K562 (cell line): ENCODE results near the gene JSRP1. TPM values are rescaled to one million over a fixed set of nuclear protein-coding genes. Genes with fewer than 3 reads are reported as not detected.

Experiments used
- ATAC-seq: fragments of 200-7000 bp; cut with Tn5 transposase; 3 replicates; pipeline ENCODE4 v1.9.1; 2020; ENCODE audit warnings: moderate library complexity
- BruUV-seq: library from RNA; stranded (reverse); fragments of 400-500 nt; replicated peaks from 2 replicates; lab custom pipeline; 2021; lab: Mats Ljungman, UMichigan
- CTCF ChIA-PET: fragments of 300-600 bp; formaldehyde crosslinking; extraction: SDS; loops from one replicate; lab custom pipeline; 2021; ENCODE audit warnings: low intra/inter-chr PET ratio; lab: Yijun Ruan, JAX
- POLR2A ChIA-PET: fragments of 300-600, 350-650 bp; sonication (Branson Sonifier 250); formaldehyde crosslinking; extraction: SDS; loops from one replicate; lab custom pipeline; 2021; ENCODE audit warnings: antibody characterized with exemption, inconsistent platforms; lab: Yijun Ruan, JAX
- DNase-seq, 4 experiments: peaks; one replicate each; pipeline versions ENCODE4 v3.0.0 to v3.0.0-alpha.2; 2011 to 2018; ENCODE audit warnings: low spot score in 3 of 4, mixed read lengths in 3 of 4; ENCODE audit errors: extremely low read depth in 1 of 4
- FAIRE-seq: peaks from 2 replicates; lab custom pipeline; 2011; peaks lifted over from hg19 to GRCh38; lab: Jason Lieb, UNC
- H2AFZ ChIP-seq: 2 replicates; pipeline ENCODE4 v1.6.0; 2011; ENCODE audit warnings: low read depth, low read length, control low read depth, inconsistent platforms
- H3K27ac ChIP-seq: fragments of 200-600 bp; 3 replicates; pipeline ENCODE4 v1.8.0; 2011; ENCODE audit warnings: low read depth, mild to moderate bottlenecking, control low read depth, inconsistent platforms, low read length, moderate library complexity, mixed read lengths; ENCODE audit errors: extremely low read depth
- H3K27me3 ChIP-seq, 2 experiments: fragments of 300-600 bp in 1 of 2; 2 replicates in 1 of 2; 3 replicates in 1 of 2; pipeline versions ENCODE4 v1.6.0 to v1.8.0; 2011; ENCODE audit warnings: inconsistent platforms in 2 of 2, low read length in 2 of 2, mild to moderate bottlenecking in 1 of 2, mixed read lengths in 1 of 2, moderate library complexity in 1 of 2; ENCODE audit not compliant: control insufficient read depth in 2 of 2, insufficient read depth in 2 of 2
- H3K36me3 ChIP-seq: fragments of 300-600 bp; 3 replicates; pipeline ENCODE4 v1.8.0; 2011; ENCODE audit warnings: mild to moderate bottlenecking, low read length, inconsistent platforms; ENCODE audit not compliant: control insufficient read depth, insufficient read depth
- H3K4me1 ChIP-seq, 2 experiments: fragments of 200-600 bp in 1 of 2; replicated peaks in 1 of 2; 2 replicates in 1 of 2; 3 replicates in 1 of 2; pipeline versions ENCODE4 v1.5.1 to v1.8.0; 2011; ENCODE audit warnings: inconsistent platforms in 2 of 2, low read length in 2 of 2, mild to moderate bottlenecking in 1 of 2, mixed read lengths in 1 of 2, moderate library complexity in 1 of 2; ENCODE audit not compliant: control insufficient read depth in 2 of 2, insufficient read depth in 2 of 2
- H3K4me2 ChIP-seq: 2 replicates; pipeline ENCODE4 v1.6.1; 2011; ENCODE audit warnings: low read length, control low read depth, inconsistent platforms, mixed read lengths; ENCODE audit not compliant: insufficient read depth
- H3K4me3 ChIP-seq: fragments of 200-600 bp; sonication (generic), shearing (Covaris generic); 2 replicates; pipeline ENCODE4 v1.5.1; 2016; ENCODE audit warnings: control low read depth, inconsistent platforms
- H3K79me2 ChIP-seq: fragments of 200-600 bp; 3 replicates; pipeline ENCODE4 v1.8.0; 2011; ENCODE audit warnings: low read length, inconsistent platforms; ENCODE audit not compliant: control insufficient read depth, insufficient read depth
- H3K9ac ChIP-seq, 2 experiments: 2 replicates each; pipeline versions ENCODE4 v1.6.0 to v1.6.1; 2011; ENCODE audit warnings: low read depth in 2 of 2, low read length in 2 of 2, control low read depth in 1 of 2, inconsistent platforms in 1 of 2, mild to moderate bottlenecking in 1 of 2, mixed read lengths in 1 of 2; ENCODE audit not compliant: insufficient read depth in 1 of 2
- H3K9me1 ChIP-seq: one replicate; pipeline ENCODE4 v1.6.0; 2011; ENCODE audit warnings: inconsistent platforms, mild to moderate bottlenecking, low read length, moderate library complexity; ENCODE audit not compliant: control insufficient read depth, insufficient read depth
- H3K9me3 ChIP-seq: replicated peaks from 2 replicates; pipeline ENCODE4 v1.5.1; 2011; ENCODE audit warnings: low read depth, low read length, inconsistent platforms; ENCODE audit not compliant: control insufficient read depth, insufficient read depth
- H4K20me1 ChIP-seq: replicated peaks from 2 replicates; pipeline ENCODE4 v1.6.1; 2011; ENCODE audit warnings: low read length, inconsistent platforms, mixed read lengths; ENCODE audit not compliant: control insufficient read depth, insufficient read depth
- C11orf30 ChIP-seq: fragments of 450-650 bp; IDR thresholded peaks from 2 replicates; pipeline ENCODE4 v1.6.1; 2016; ENCODE audit warnings: low read depth, mild to moderate bottlenecking
- CBFB ChIP-seq: sonication (generic); formaldehyde crosslinking; IDR thresholded peaks from 2 replicates; pipeline ENCODE4 v1.4.0; 2020; ENCODE audit warnings: mild to moderate bottlenecking, missing genetic modification reagents
- KDM1A ChIP-seq, 2 experiments: fragments of 450-650 bp; IDR thresholded peaks; 2 replicates each; pipeline ENCODE4 v1.6.1; 2016; ENCODE audit warnings: mild to moderate bottlenecking in 2 of 2
- MCM3 ChIP-seq: fragments of 450-650 bp; IDR thresholded peaks from 2 replicates; pipeline ENCODE4 v1.6.1; 2016
- MXD1 ChIP-seq: fragments of 250-450 bp; sonication (Bioruptor Pico); IDR thresholded peaks from 2 replicates; pipeline ENCODE4 v1.8.0; 2021; ENCODE audit warnings: borderline replicate concordance, mild to moderate bottlenecking, moderate library complexity; ENCODE audit not compliant: poor library complexity, severe bottlenecking
- RERE ChIP-seq: sonication (generic); formaldehyde crosslinking; IDR thresholded peaks from 2 replicates; pipeline ENCODE4 v1.8.0; 2023; ENCODE audit warnings: missing genetic modification reagents, mild to moderate bottlenecking, borderline replicate concordance
- RUNX1 ChIP-seq: sonication (generic); IDR thresholded peaks from 2 replicates; pipeline ENCODE4 v1.6.1; 2016; ENCODE audit warnings: antibody characterized with exemption, low read depth
- SREBF2 ChIP-seq: sonication (generic); formaldehyde crosslinking; IDR thresholded peaks from 2 replicates; pipeline ENCODE4 v1.4.0; 2020; ENCODE audit warnings: mild to moderate bottlenecking, missing genetic modification reagents
- TAF15 ChIP-seq: fragments of 200-400 bp; formaldehyde crosslinking; IDR thresholded peaks from 2 replicates; pipeline ENCODE4 v1.6.1; 2017; ENCODE audit warnings: mild to moderate bottlenecking, low read depth, low read length, moderate library complexity
- TAF7 ChIP-seq: fragments of 450-650 bp; IDR thresholded peaks from 2 replicates; pipeline ENCODE4 v1.6.1; 2016; ENCODE audit warnings: missing genetic modification characterization, missing compliant biosample characterization
- WHSC1 ChIP-seq: IDR thresholded peaks from one replicate; pipeline ENCODE4 v1.6.1; 2012; ENCODE audit warnings: low read length, control low read depth, inconsistent platforms
- ZNF12 ChIP-seq: sonication (generic); formaldehyde crosslinking; IDR thresholded peaks from 2 replicates; pipeline ENCODE4 v1.4.0; 2020; ENCODE audit warnings: mild to moderate bottlenecking, missing genetic modification reagents
- ZNF165 ChIP-seq: fragments of 250-450 bp; sonication (Bioruptor Pico); IDR thresholded peaks from 2 replicates; pipeline ENCODE4 v1.4.0; 2020; ENCODE audit warnings: borderline replicate concordance
- ZNF740 ChIP-seq, 3 experiments: fragments of 200-800 bp in 1 of 3; sonication (Bioruptor generic) in 1 of 3; sonication (generic) in 1 of 3; formaldehyde crosslinking in 1 of 3; IDR thresholded peaks; 2 replicates each; pipeline versions ENCODE4 v1.6.1 to v1.8.0; 2016 to 2022; ENCODE audit warnings: mild to moderate bottlenecking in 2 of 3, missing compliant biosample characterization in 2 of 3, missing genetic modification characterization in 2 of 3, missing genetic modification reagents in 1 of 3
- WGBS: fragments of 100-300 bp; shearing (Covaris generic); methylation state at CpG from one replicate; pipeline ENCODE4 v1.1.6; 2016; ENCODE audit warnings: low coverage, mixed read lengths; ENCODE audit not compliant: insufficient coverage; ENCODE audit errors: missing lambda C conversion rate; 5-methylcytosine and 5-hydroxymethylcytosine counted together
- in situ Hi-C: fragments of 300-500 bp; cut with MboI; formaldehyde crosslinking; loops from 4 replicates; pipeline ENCODE4 v1.15.0; 2018; ENCODE audit warnings: inconsistent platforms, mixed read lengths
- intact Hi-C: fragments of 100-400 bp; cut with micrococcal nuclease; formaldehyde crosslinking; loops from 2 replicates; pipeline ENCODE4 v1.14.2; 2022
- polyA plus RNA-seq, 8 experiments: library from polyadenylated mRNA; depleted of rRNA in 4 of 8; stranded (reverse) in 5 of 8; unstranded in 3 of 8; fragments of >200 nt; fragmentation: Nextera tagmentation in 2 of 8; fragmentation: Illumina TruSeq in 1 of 8; extraction: Ambion mirVana in 2 of 8; extraction: Trizol in 1 of 8; gene quantifications; 2 replicates each; pipeline versions ENCODE4 v1.2.1 to v1.2.3, GENCODE V29; 2011 to 2014; ENCODE audit warnings: inconsistent platforms in 1 of 8, missing spikeins in 1 of 8
- total RNA-seq, 7 experiments: library from RNA; depleted of rRNA in 6 of 7; stranded (reverse); fragments of >200 nt in 6 of 7; fragmentation: Illumina TruSeq in 2 of 7; extraction: Trizol in 2 of 7; gene quantifications; 2 replicates each; pipeline versions ENCODE4 v1.2.1 to v1.2.3, GENCODE V29; 2011 to 2021; ENCODE audit warnings: low replicate concordance in 1 of 7

Gene JSRP1
- total and polyA plus RNA-seq, 9 of the 15 experiments (the other 6 are each of a cell fraction or from before 2014, with no cell fraction given) = 0.08 to 1.2 (median 0.51) TPM; not detected in 4

- intact Hi-C loops (loop anchor here (1.0 to 2.0 kb wide), 4 partner anchors 26 to 155 kb away; no protein-coding TSS in a partner anchor), in situ Hi-C loops (loop anchor here (5.0 to 10.0 kb wide), 3 partner anchors 36 to 161 kb away; no protein-coding TSS in a partner anchor)
- POLR2A ChIA-PET = interaction anchor here (0.6 to 4.8 kb wide), 12 partner anchors 10 to 649 kb away, joined by 3 to 86 read pairs (median 4); no protein-coding TSS in a partner anchor
- H3K36me3 ChIP-seq = peaks cover 57% of the 10 kb centered on the region; the same call in 2 of the 3 replicates
- DNase-seq = peak; percentile 95 to 98 (median 98)
- no peaks in the 10 kb centered on the region for H3K27me3 ChIP-seq
- peak within 1 kb of the TSS; percentile 94 for H3K4me2 ChIP-seq
- H3K4me1 ChIP-seq = peaks cover 28 to 71% of the 10 kb centered on the region in 2 experiments
- peak within 1 kb of the TSS; percentile 90 to 98 for H3K9ac ChIP-seq
- peaks cover 48% of the 10 kb centered on the region for H4K20me1 ChIP-seq
- peak within 1 kb of the TSS; percentile 97 for H3K4me3 ChIP-seq
- FAIRE-seq = peak; percentile 94
- peaks cover 88% of the 10 kb centered on the region for H3K79me2 ChIP-seq
- H3K9me1 ChIP-seq = peaks cover 17% of the 10 kb centered on the region
- ATAC-seq = peak; percentile 83
- 2% methylated on average over 49 of the region's 80 CpGs for WGBS
- no TSS peak for BruUV-seq
- no peaks in the 10 kb centered on the region for H3K9me3 ChIP-seq
- CTCF ChIA-PET = interaction anchor here (0.6 to 1.5 kb wide), 6 partner anchors 28 to 375 kb away, joined by 3 to 6 read pairs (median 4); no protein-coding TSS in a partner anchor
- peak within 1 kb of the TSS; percentile 99 for H2AFZ ChIP-seq
- H3K27ac ChIP-seq = peak within 1 kb of the TSS; percentile 98
- TF ChIP-seq TAF15 = no peak
- TF ChIP-seq RUNX1 = no peak
- no peak for TF ChIP-seq KDM1A (IDR thresholded peaks at IDR 0.05)
- TF ChIP-seq WHSC1 = no peak
- TF ChIP-seq CBFB (CRISPR knock-in tag) = no peak; the same call in 1 of the 2 replicates
- TF ChIP-seq C11orf30 = peak; percentile 72
- no peak for TF ChIP-seq MXD1 (CRISPR knock-in tag)
- TF ChIP-seq SREBF2 (CRISPR knock-in tag) = no peak
- peak; percentile 24; the same call in 1 of the 2 replicates for TF ChIP-seq TAF7 (tag)
- TF ChIP-seq RERE (CRISPR knock-in tag) = no peak; the same call in 1 of the 2 replicates
- TF ChIP-seq ZNF740 (CRISPR knock-in tag; IDR thresholded peaks at IDR 0.05) = no peak
- TF ChIP-seq ZNF740 (tag; IDR thresholded peaks at IDR 0.05) = no peak
- TF ChIP-seq ZNF12 (CRISPR knock-in tag) = no peak
- no peak for TF ChIP-seq ZNF165
- TF ChIP-seq MCM3 = no peak
Observed at GRCh38 chr19:2236314-2237050, 19.7 kb downstream of the JSRP1 start, which contains the start of the genes PLEKHJ1 and SF3A2. TSS of gene PLEKHJ1 (minus strand) at chr19:2236329. CDS start at chr19:2236248, 81 bp downstream. TSS of gene SF3A2 (plus strand) at chr19:2236824. CDS start at chr19:2243419, 6,595 bp downstream.
